PC-3 (cell line): Measurements from ENCODE around the gene RANBP3L. TPM values are rescaled to one million over a fixed set of nuclear protein-coding genes. Genes with fewer than 3 reads are reported as not detected.

Experiments used
- ATAC-seq: fragments of 200-7000 bp; cut with Tn5 transposase; 2 replicates; pipeline ENCODE4 v1.9.1; 2020; ENCODE audit warnings: mild to moderate bottlenecking, moderate library complexity
- BruUV-seq: library from RNA; stranded (reverse); fragments of 400-500 nt; replicated peaks from 2 replicates; lab custom pipeline; 2021; lab: Mats Ljungman, UMichigan
- CTCF ChIA-PET: fragments of 300-600 bp; sonication (Branson Sonifier 250); formaldehyde crosslinking; loops from one replicate; lab custom pipeline; 2022; ENCODE audit warnings: antibody characterized with exemption; lab: Charles Lee
- POLR2A ChIA-PET: fragments of 300-600 bp; sonication (Branson Sonifier 250); formaldehyde crosslinking; loops from one replicate; lab custom pipeline; 2022; ENCODE audit warnings: antibody characterized with exemption; ENCODE audit not compliant: unreplicated experiment; lab: Charles Lee
- DNase-seq: peaks from one replicate; pipeline ENCODE4 v3.0.0-alpha.2; 2015
- H2AFZ ChIP-seq: fragments of 300-600 bp; sonication (generic); 2 replicates; pipeline ENCODE4 v1.6.0; 2016; ENCODE audit warnings: antibody characterized with exemption, low read length
- H3F3A ChIP-seq: fragments of 300-600 bp; sonication (generic); one replicate; pipeline ENCODE4 v1.6.0; 2017; ENCODE audit warnings: antibody characterized with exemption, low read length, control low read depth, mild to moderate bottlenecking; ENCODE audit not compliant: unreplicated experiment
- H3K27ac ChIP-seq: fragments of 300-600 bp; sonication (generic); 2 replicates; pipeline ENCODE4 v1.5.1; 2016; ENCODE audit warnings: mild to moderate bottlenecking, low read length
- H3K27me3 ChIP-seq: fragments of 300-600 bp; sonication (generic); 2 replicates; pipeline ENCODE4 v1.6.1; 2016; ENCODE audit warnings: low read length, mixed read lengths
- H3K36me3 ChIP-seq: fragments of 300-600 bp; sonication (generic); 2 replicates; pipeline ENCODE4 v1.6.1; 2016; ENCODE audit warnings: low read depth, mixed run types, low read length, mixed read lengths
- H3K4me1 ChIP-seq: fragments of 300-600 bp; sonication (generic); 2 replicates; pipeline ENCODE4 v1.5.1; 2016; ENCODE audit warnings: low read length; ENCODE audit not compliant: insufficient read depth
- H3K4me2 ChIP-seq: fragments of 300-600 bp; sonication (generic); 2 replicates; pipeline ENCODE4 v1.6.0; 2016; ENCODE audit warnings: low read length
- H3K4me3 ChIP-seq: fragments of 300-600 bp; sonication (generic); 2 replicates; pipeline ENCODE4 v1.5.1; 2016; ENCODE audit warnings: mild to moderate bottlenecking, low read length, mixed read lengths
- H3K79me2 ChIP-seq: fragments of 300-600 bp; sonication (generic); 2 replicates; pipeline ENCODE4 v1.6.1; 2017; ENCODE audit warnings: low read length, mixed read lengths
- H3K9ac ChIP-seq: fragments of 300-600 bp; sonication (generic); 2 replicates; pipeline ENCODE4 v1.6.0; 2016; ENCODE audit warnings: mild to moderate bottlenecking, low read length
- H3K9me2 ChIP-seq: fragments of 300-600 bp; sonication (generic); replicated peaks from 2 replicates; pipeline ENCODE4 v1.6.1; 2016; ENCODE audit warnings: mixed run types, low read length, mixed read lengths
- H3K9me3 ChIP-seq: fragments of 300-600 bp; sonication (generic); 2 replicates; pipeline ENCODE4 v1.6.1; 2016; ENCODE audit warnings: low read length, mixed read lengths
- H4K20me1 ChIP-seq: fragments of 300-600 bp; sonication (generic); 2 replicates; pipeline ENCODE4 v1.6.1; 2016; ENCODE audit warnings: low read length, mixed read lengths
- CTCF ChIP-seq: fragments of 300-600 bp; sonication (generic); conservative IDR thresholded peaks from 2 replicates; pipeline ENCODE4 v1.5.1; 2017; ENCODE audit warnings: antibody characterized with exemption, low read depth, mild to moderate bottlenecking, low read length
- EZH2 ChIP-seq: fragments of 300-600 bp; sonication (generic); IDR thresholded peaks from one replicate; pipeline ENCODE4 v1.6.1; 2017; ENCODE audit warnings: antibody characterized with exemption, mild to moderate bottlenecking, low read length; ENCODE audit not compliant: unreplicated experiment
- EZH2phosphoT487 ChIP-seq: fragments of 300-600 bp; sonication (generic); IDR thresholded peaks from 2 replicates; pipeline ENCODE4 v1.6.1; 2018; ENCODE audit warnings: mild to moderate bottlenecking, antibody characterized with exemption, low read length, borderline replicate concordance
- intact Hi-C: fragments of 100-400 bp; cut with micrococcal nuclease; formaldehyde crosslinking; loops from 2 replicates; pipeline ENCODE4 v1.9.0; 2023
- total RNA-seq: library from RNA; depleted of rRNA; stranded (reverse); fragments of >200 nt; gene quantifications from 2 replicates; pipeline ENCODE4 v1.2.3, GENCODE V29; 2014

RANBP3L gene
- total RNA-seq, 1 experiment from 2014 or later: not detected

DNA sequence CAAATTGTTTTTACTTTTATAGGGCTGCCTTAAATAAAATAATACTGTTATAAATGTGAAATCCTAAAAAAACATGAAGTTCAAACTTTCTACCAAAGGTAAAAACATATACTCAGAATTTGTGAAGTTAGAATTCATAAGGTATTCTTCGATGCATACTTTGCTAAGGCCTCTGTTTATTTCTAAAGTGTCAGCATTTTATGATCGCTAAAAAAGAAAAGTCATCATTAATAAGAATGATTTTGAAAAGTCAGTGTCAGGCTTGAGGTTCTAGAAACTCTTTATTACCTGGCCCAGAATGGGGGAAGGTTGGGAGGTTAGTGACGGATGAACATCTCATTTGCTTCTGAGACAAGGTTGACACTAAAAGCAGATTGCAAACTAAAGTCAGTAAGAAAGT, 33.8 kb downstream of the RANBP3L start:
- no peak for ATAC-seq

DNA sequence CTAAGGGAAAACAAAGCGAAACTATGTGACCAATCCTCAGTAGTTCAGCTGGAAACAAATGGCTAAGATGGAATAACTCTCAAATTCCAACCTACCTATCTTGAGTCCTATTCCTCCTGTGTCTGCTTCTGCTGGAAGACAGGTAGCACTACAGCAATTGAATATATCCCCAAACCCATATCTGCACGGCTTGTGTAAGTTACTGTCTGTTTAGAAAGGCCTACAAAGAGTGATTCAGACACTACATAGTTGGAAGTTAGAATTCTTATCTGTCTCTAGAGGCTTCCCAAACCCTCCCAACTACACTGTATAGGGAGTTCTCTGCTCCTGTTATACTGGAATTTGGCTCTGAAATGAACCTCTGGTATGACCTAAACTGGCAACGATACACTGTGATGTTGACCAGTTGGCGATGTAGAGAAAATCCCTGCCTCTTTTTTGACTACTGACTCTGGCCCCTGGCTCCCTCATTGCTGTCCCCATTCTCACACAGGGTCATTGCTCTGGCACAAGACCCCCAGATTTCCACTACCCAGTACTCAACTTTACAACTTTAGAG, 37.4 kb downstream of the RANBP3L start:
- Histone ChIP-seq H3K4me1 (no peaks in the 10 kb centered on the region), H3F3A (no peaks in the 10 kb centered on the region), H3K9ac (no peak overlapping the region), H3K36me3 (no peaks in the 10 kb centered on the region), H4K20me1 (no peaks in the 10 kb centered on the region), H3K9me3 (no peaks in the 10 kb centered on the region), H3K27me3 (no peaks in the 10 kb centered on the region), H3K9me2 (no peaks in the 10 kb centered on the region), H3K4me2 (no peak overlapping the region), H3K79me2 (no peaks in the 10 kb centered on the region), H3K27ac (no peak overlapping the region), H3K4me3 (no peak overlapping the region), H2AFZ (peak overlapping the region; percentile 30; the same call in 1 of the 2 replicates)
- ATAC-seq (no peak), DNase-seq (no peak)
- no TSS peak for BruUV-seq
- ChIA-PET CTCF (no interaction called here), POLR2A (no interaction called here)
- TF ChIP-seq EZH2 (no peak), EZH2phosphoT487 (no peak), CTCF (no peak)
- intact Hi-C loops: loop anchor here (2.0 kb wide), 1 partner anchor 243 kb away; no protein-coding TSS in a partner anchor

More for the DNA sequence above, 33.8 kb downstream of the RANBP3L start:
- Histone ChIP-seq H2AFZ (no peak overlapping the region), H3K9me3 (no peaks in the 10 kb centered on the region), H3K36me3 (no peaks in the 10 kb centered on the region), H3K79me2 (no peaks in the 10 kb centered on the region), H3K9ac (no peak overlapping the region), H3K4me2 (no peak overlapping the region), H3K4me1 (no peaks in the 10 kb centered on the region), H4K20me1 (no peaks in the 10 kb centered on the region), H3F3A (no peaks in the 10 kb centered on the region), H3K9me2 (no peaks in the 10 kb centered on the region), H3K4me3 (no peak overlapping the region), H3K27me3 (no peaks in the 10 kb centered on the region; the same call in 1 of the 2 replicates), H3K27ac (no peak overlapping the region)
- BruUV-seq: no TSS peak
- intact Hi-C loops: no loop called here
- ChIA-PET POLR2A (no interaction called here), CTCF (no interaction called here)
- DNase-seq: no peak
- TF ChIP-seq CTCF (no peak), EZH2phosphoT487 (no peak), EZH2 (no peak)

DNA sequence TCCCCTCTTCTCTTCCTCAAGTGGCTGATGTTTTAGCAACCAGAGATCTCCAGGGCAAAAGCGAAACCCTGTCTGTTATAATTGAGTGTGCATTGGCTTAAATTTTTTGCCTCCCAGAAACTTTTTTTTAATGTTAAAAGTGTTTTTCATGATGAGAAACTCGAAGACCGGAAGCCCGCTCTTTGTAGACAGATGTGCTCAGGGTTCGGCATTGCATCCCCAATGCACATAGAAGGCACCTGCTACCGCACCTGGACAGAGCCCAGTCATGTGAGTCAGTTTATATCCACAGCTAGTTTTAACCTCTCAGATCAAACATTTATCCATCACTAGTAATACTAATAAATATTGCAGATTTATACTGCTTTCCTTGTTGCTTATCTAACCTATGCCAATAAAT, 40.5 kb downstream of the RANBP3L start:
- no peak overlapping the region for H3K27ac ChIP-seq
- no peaks in the 10 kb centered on the region for H3K36me3 ChIP-seq
- BruUV-seq: no TSS peak
- ChIA-PET POLR2A (no interaction called here), CTCF (no interaction called here)
- no peaks in the 10 kb centered on the region for H3F3A ChIP-seq
- H3K27me3 ChIP-seq: 0 out of 2 replicates have a peak, but pooled peaks cover 5% of the 10 kb centered on the region
- DNase-seq: no peak
- no peak for ATAC-seq
- no peaks in the 10 kb centered on the region for H3K9me2 ChIP-seq
- no peak overlapping the region for H2AFZ ChIP-seq
- TF ChIP-seq CTCF (no peak), EZH2 (no peak), EZH2phosphoT487 (no peak)
- H3K4me3 ChIP-seq: no peak overlapping the region
- H3K4me1 ChIP-seq: no peaks in the 10 kb centered on the region
- no peaks in the 10 kb centered on the region for H4K20me1 ChIP-seq
- intact Hi-C loops: no loop called here
- H3K9ac ChIP-seq: no peak overlapping the region
- H3K9me3 ChIP-seq: no peaks in the 10 kb centered on the region
- H3K79me2 ChIP-seq: no peaks in the 10 kb centered on the region
- no peak overlapping the region for H3K4me2 ChIP-seq
